Trophoblast cell (in vitro differentiated cells and primary cell): ENCODE results near the gene CTSE.

Experiments used
- DNase-seq, 2 donors: peaks; one replicate each; pipeline ENCODE4 v3.0.0-alpha.2; 2016
- H2AFZ ChIP-seq: 2 replicates; pipeline ENCODE4 v1.6.1; 2013; ENCODE audit warnings: low read length, moderate library complexity, mild to moderate bottlenecking; ENCODE audit not compliant: insufficient read depth, poor library complexity
- H2AK5ac ChIP-seq: 2 replicates; pipeline ENCODE4 v1.6.1; 2013; ENCODE audit warnings: mild to moderate bottlenecking, low read length
- H2BK120ac ChIP-seq: 2 replicates; pipeline ENCODE4 v1.6.1; 2013; ENCODE audit warnings: low read length, mild to moderate bottlenecking, moderate library complexity; ENCODE audit not compliant: insufficient read depth, poor library complexity
- H2BK12ac ChIP-seq: 2 replicates; pipeline ENCODE4 v1.6.1; 2013; ENCODE audit warnings: mild to moderate bottlenecking, low read length, moderate library complexity
- H2BK5ac ChIP-seq: 2 replicates; pipeline ENCODE4 v1.6.1; 2013; ENCODE audit warnings: low read length, low read depth, moderate library complexity, mild to moderate bottlenecking; ENCODE audit not compliant: poor library complexity
- H3K14ac ChIP-seq: 2 replicates; pipeline ENCODE4 v1.6.1; 2013; ENCODE audit warnings: mild to moderate bottlenecking, low read length
- H3K18ac ChIP-seq: 2 replicates; pipeline ENCODE4 v1.6.1; 2013; ENCODE audit warnings: mild to moderate bottlenecking, low read length
- H3K23ac ChIP-seq: 2 replicates; pipeline ENCODE4 v1.6.1; 2013; ENCODE audit warnings: low read length
- H3K27ac ChIP-seq: 2 replicates; pipeline ENCODE4 v1.5.1; 2013; ENCODE audit warnings: low read depth, mild to moderate bottlenecking, inconsistent platforms, low read length, moderate library complexity
- H3K27me3 ChIP-seq: 2 replicates; pipeline ENCODE4 v1.6.1; 2013; ENCODE audit warnings: inconsistent platforms, mild to moderate bottlenecking, low read length, moderate library complexity; ENCODE audit not compliant: insufficient read depth
- H3K36me3 ChIP-seq, 2 experiments: 1 replicate in 1 of 2; 2 replicates in 1 of 2; pipeline ENCODE4 v1.6.1; 2013; ENCODE audit warnings: low read length in 2 of 2, mild to moderate bottlenecking in 2 of 2, moderate library complexity in 1 of 2; ENCODE audit not compliant: insufficient read depth in 2 of 2, control insufficient read depth in 1 of 2
- H3K4ac ChIP-seq: 2 replicates; pipeline ENCODE4 v1.6.1; 2013; ENCODE audit warnings: low read depth, mild to moderate bottlenecking, low read length, moderate library complexity
- H3K4me1 ChIP-seq, 2 experiments: 1 replicate in 1 of 2; 2 replicates in 1 of 2; pipeline ENCODE4 v1.6.1; 2013; ENCODE audit warnings: low read length in 2 of 2, mild to moderate bottlenecking in 2 of 2, moderate library complexity in 1 of 2; ENCODE audit not compliant: insufficient read depth in 2 of 2, control insufficient read depth in 1 of 2
- H3K4me2 ChIP-seq: 2 replicates; pipeline ENCODE4 v1.6.1; 2013; ENCODE audit warnings: inconsistent platforms, mild to moderate bottlenecking, low read length, moderate library complexity
- H3K4me3 ChIP-seq: 2 replicates; pipeline ENCODE4 v1.5.1; 2013; ENCODE audit warnings: mild to moderate bottlenecking, low read depth, low read length, inconsistent platforms
- H3K79me1 ChIP-seq: one replicate; pipeline ENCODE4 v1.6.1; 2013; ENCODE audit warnings: low read length
- H3K79me2 ChIP-seq: 2 replicates; pipeline ENCODE4 v1.6.1; 2013; ENCODE audit warnings: low read length, mild to moderate bottlenecking; ENCODE audit not compliant: control insufficient read depth, insufficient read depth, poor library complexity
- H3K9ac ChIP-seq: 2 replicates; pipeline ENCODE4 v1.6.1; 2013; ENCODE audit warnings: mild to moderate bottlenecking, low read length
- H3K9me3 ChIP-seq: 2 replicates; pipeline ENCODE4 v1.6.1; 2013; ENCODE audit warnings: low read depth, mild to moderate bottlenecking, control low read depth, inconsistent platforms, low read length; ENCODE audit not compliant: insufficient read depth
- H4K12ac ChIP-seq: 2 replicates; pipeline ENCODE4 v1.6.1; 2013; ENCODE audit warnings: low read depth, mild to moderate bottlenecking, low read length, moderate library complexity
- H4K8ac ChIP-seq: 2 replicates; pipeline ENCODE4 v1.6.1; 2013; ENCODE audit warnings: low read depth, mild to moderate bottlenecking, low read length, moderate library complexity
- H4K91ac ChIP-seq: one replicate; pipeline ENCODE4 v1.6.1; 2013; ENCODE audit warnings: low read depth, mild to moderate bottlenecking, low read length, moderate library complexity
- WGBS: extraction: QIAGEN DNeasy Blood & Tissue Kit; methylation state at CpG from one replicate; pipeline ENCODE4 v1.1.7; 2013; ENCODE audit warnings: missing lambda C conversion rate; ENCODE audit not compliant: insufficient read length, insufficient coverage; ENCODE audit errors: extremely low coverage; 5-methylcytosine and 5-hydroxymethylcytosine counted together

Gene CTSE

GRCh38 chr1:206013026-206013795, 10.5 kb downstream of the CTSE start:
- Histone ChIP-seq H3K36me3 (no peaks in the 10 kb centered on the region), H3K79me1 (peaks cover 6% of the 10 kb centered on the region), H3K23ac (no peak overlapping the region), H4K91ac (no peak overlapping the region), H2BK12ac (no peak overlapping the region), H3K27me3 (no peaks in the 10 kb centered on the region), H3K4ac (no peak overlapping the region), H2AK5ac (no peak overlapping the region), H3K9ac (no peak overlapping the region), H2BK5ac (no peak overlapping the region), H4K12ac (no peak overlapping the region), H2AFZ (no peak overlapping the region), H3K4me1 (peaks cover 0 to 7% of the 10 kb centered on the region in 2 experiments), H4K8ac (no peak overlapping the region), H2BK120ac (no peak overlapping the region), H3K4me2 (no peak overlapping the region), H3K18ac (no peak overlapping the region), H3K27ac (no peak overlapping the region), H3K4me3 (no peak overlapping the region), H3K9me3 (peaks cover 7% of the 10 kb centered on the region), H3K79me2 (no peaks in the 10 kb centered on the region), H3K14ac (no peak overlapping the region)
- no CpG with 5 or more reads among the region's 6 CpGs for WGBS
- DNase-seq = no peak

GRCh38 chr1:206012086-206012859, 11.4 kb downstream of the CTSE start:
- Histone ChIP-seq H2AFZ (no peak overlapping the region), H3K9me3 (peaks cover 7% of the 10 kb centered on the region)

GRCh38 chr1:206011057-206011456, 12.6 kb downstream of the CTSE start:
- Histone ChIP-seq H3K79me1 (peaks cover 6% of the 10 kb centered on the region), H3K4me3 (no peak overlapping the region)

More at GRCh38 chr1:206012086-206012859, 11.4 kb downstream of the CTSE start:
- H3K79me2 ChIP-seq = no peaks in the 10 kb centered on the region
- DNase-seq = peak; percentile 34 to 42
- H3K23ac ChIP-seq = no peak overlapping the region
- no peak overlapping the region for H3K4ac ChIP-seq
- peaks cover 0 to 7% of the 10 kb centered on the region in 2 experiments for H3K4me1 ChIP-seq
- peak overlapping the region; percentile 14 for H3K4me3 ChIP-seq
- no peak overlapping the region for H2BK12ac ChIP-seq
- H2BK5ac ChIP-seq = no peak overlapping the region
- H3K4me2 ChIP-seq = no peak overlapping the region
- no peak overlapping the region for H3K14ac ChIP-seq
- peaks cover 6% of the 10 kb centered on the region for H3K79me1 ChIP-seq
- H2BK120ac ChIP-seq = no peak overlapping the region
- H3K36me3 ChIP-seq = no peaks in the 10 kb centered on the region
- no peak overlapping the region for H4K8ac ChIP-seq
- H2AK5ac ChIP-seq = no peak overlapping the region
- no peak overlapping the region for H3K9ac ChIP-seq
- H3K27me3 ChIP-seq = no peaks in the 10 kb centered on the region
- H4K91ac ChIP-seq = no peak overlapping the region
- no peak overlapping the region for H4K12ac ChIP-seq
- H3K27ac ChIP-seq = no peak overlapping the region
- no CpG with 5 or more reads among the region's 17 CpGs for WGBS
- no peak overlapping the region for H3K18ac ChIP-seq

GRCh38 chr1:206010060-206010459, 13.6 kb downstream of the CTSE start:
- H2BK12ac ChIP-seq = no peak overlapping the region

More at GRCh38 chr1:206011057-206011456, 12.6 kb downstream of the CTSE start:
- Histone ChIP-seq H2BK5ac (no peak overlapping the region), H3K79me2 (no peaks in the 10 kb centered on the region), H4K12ac (no peak overlapping the region), H3K9ac (no peak overlapping the region), H3K23ac (no peak overlapping the region), H3K9me3 (peaks cover 7% of the 10 kb centered on the region), H3K4ac (no peak overlapping the region), H3K4me2 (no peak overlapping the region), H2BK12ac (peak overlapping the region; percentile 19), H3K4me1 (peaks cover 0 to 16% of the 10 kb centered on the region in 2 experiments), H3K27me3 (no peaks in the 10 kb centered on the region), H2AFZ (no peak overlapping the region), H3K18ac (no peak overlapping the region), H4K91ac (no peak overlapping the region), H2AK5ac (no peak overlapping the region), H3K27ac (no peak overlapping the region), H4K8ac (no peak overlapping the region), H3K14ac (no peak overlapping the region), H3K36me3 (no peaks in the 10 kb centered on the region), H2BK120ac (no peak overlapping the region)
- no CpG with 5 or more reads among the region's 8 CpGs for WGBS
- DNase-seq = peak; percentile 57 to 63

More at GRCh38 chr1:206010060-206010459, 13.6 kb downstream of the CTSE start:
- Histone ChIP-seq H4K91ac (no peak overlapping the region), H3K79me2 (no peaks in the 10 kb centered on the region), H4K12ac (no peak overlapping the region), H4K8ac (no peak overlapping the region), H3K23ac (no peak overlapping the region), H3K4me3 (no peak overlapping the region), H3K9me3 (peaks cover 7% of the 10 kb centered on the region), H3K36me3 (no peaks in the 10 kb centered on the region), H3K27me3 (no peaks in the 10 kb centered on the region), H2BK5ac (no peak overlapping the region), H2AFZ (no peak overlapping the region), H3K9ac (no peak overlapping the region), H3K27ac (no peak overlapping the region), H3K4me2 (no peak overlapping the region), H2BK120ac (no peak overlapping the region), H3K4me1 (peaks cover 0 to 16% of the 10 kb centered on the region in 2 experiments), H3K18ac (no peak overlapping the region), H3K4ac (no peak overlapping the region), H3K14ac (no peak overlapping the region), H2AK5ac (no peak overlapping the region), H3K79me1 (peaks cover 6% of the 10 kb centered on the region)
- peak; percentile 36 to 66 for DNase-seq
- no CpG with 5 or more reads among the region's 5 CpGs for WGBS
